GM10266 (cell line): ENCODE data around the gene SPDYE3.
"Not testable (repeated sequence)": the region's sequence is repeated elsewhere in the genome, so short reads cannot be mapped to it uniquely, and the experiment has no call there.

Experiments
- DNase-seq: peaks from one replicate; pipeline ENCODE4 v3.0.0; 2012; ENCODE audit errors: extremely low spot score
- CTCF ChIP-seq: IDR thresholded peaks from 2 replicates; pipeline ENCODE4 v1.5.1; 2012; ENCODE audit warnings: mild to moderate bottlenecking, low read depth; ENCODE audit not compliant: control insufficient read depth, insufficient read depth; ENCODE audit errors: missing control alignments

Gene SPDYE3

GRCh38 chr7:100349757-100350156 lies 42.3 kb downstream of the SPDYE3 start:
- no peak for TF ChIP-seq CTCF

GRCh38 chr7:100351657-100352058 lies 44.2 kb downstream of the SPDYE3 start:
- TF ChIP-seq CTCF, result no peak
- DNase-seq, result no peak

More at GRCh38 chr7:100349757-100350156, 42.3 kb downstream of the SPDYE3 start:
- DNase-seq, result no peak

- not testable (repeated sequence) for DNase-seq
Measured at GRCh38 chr7:100352230-100352781, 44.8 kb downstream of the SPDYE3 start.

- no peak for TF ChIP-seq CTCF
- no peak for DNase-seq
Measured at GRCh38 chr7:100352984-100353684, 45.6 kb downstream of the SPDYE3 start.

- DNase-seq, result no peak
- TF ChIP-seq CTCF, result no peak
Measured at GRCh38 chr7:100353685-100354330, 46.3 kb downstream of the SPDYE3 start.

- no peak for DNase-seq
- no peak for TF ChIP-seq CTCF
Measured at GRCh38 chr7:100356416-100357068, 49.0 kb downstream of the SPDYE3 start.

- DNase-seq, result no peak
- TF ChIP-seq CTCF, result no peak
Measured at GRCh38 chr7:100357131-100357561, 49.6 kb downstream of the SPDYE3 start.
